Activated CD8-positive, alpha-beta T cell treated with anti-CD3 and anti-CD28 coated beads, Interleukin-2, amount 10 ng/mL, durations not matched to agents 7 days and 5 days (primary cell): ENCODE measurements around the gene MYT1. TPM values are rescaled to one million over a fixed set of nuclear protein-coding genes. Genes with fewer than 3 reads are reported as not detected.
"Not testable (repeated sequence)": the region's sequence is repeated elsewhere in the genome, so short reads cannot be mapped to it uniquely, and the experiment has no call there.

ENCODE experiments used
- ATAC-seq: fragments of 150-1000 bp; cut with Tn5 transposase; one replicate; pipeline ENCODE4 v1.10.0; 2021; ENCODE audit warnings: moderate library complexity
- CTCF ChIA-PET: fragments of 350-600 bp; sonication (Branson Sonifier 250); formaldehyde crosslinking; loops from one replicate; lab custom pipeline; 2021; ENCODE audit warnings: antibody characterized with exemption; lab: Charles Lee
- POLR2A ChIA-PET: fragments of 350-600 bp; sonication (Branson Sonifier 250); formaldehyde crosslinking; loops from one replicate; lab custom pipeline; 2021; ENCODE audit warnings: antibody characterized with exemption; lab: Charles Lee
- DNase-seq: peaks from one replicate; pipeline ENCODE4 v3.0.0-alpha.2; 2020
- H3K27ac Mint-ChIP-seq: one replicate; pipeline ENCODE4 v1.8.0; 2021; ENCODE audit warnings: mild to moderate bottlenecking, mixed read lengths
- H3K27me3 Mint-ChIP-seq: one replicate; pipeline ENCODE4 v1.8.0; 2021; ENCODE audit warnings: low read depth, mixed read lengths
- H3K36me3 Mint-ChIP-seq: one replicate; pipeline ENCODE4 v1.8.0; 2021; ENCODE audit warnings: low read depth, mixed read lengths
- H3K4me1 Mint-ChIP-seq: one replicate; pipeline ENCODE4 v1.8.0; 2021; ENCODE audit warnings: low read depth, mixed read lengths
- H3K4me3 Mint-ChIP-seq: one replicate; pipeline ENCODE4 v1.8.0; 2021; ENCODE audit warnings: mild to moderate bottlenecking, mixed read lengths
- H3K9me3 Mint-ChIP-seq: one replicate; pipeline ENCODE4 v1.8.0; 2022; ENCODE audit warnings: mixed read lengths; ENCODE audit not compliant: insufficient read depth
- total RNA-seq, 2 experiments: library from RNA; stranded (reverse); gene quantifications; one replicate each; pipeline ENCODE4 v1.2.3, GENCODE V29; 2021

MYT1 gene
- not detected for total RNA-seq

DNA sequence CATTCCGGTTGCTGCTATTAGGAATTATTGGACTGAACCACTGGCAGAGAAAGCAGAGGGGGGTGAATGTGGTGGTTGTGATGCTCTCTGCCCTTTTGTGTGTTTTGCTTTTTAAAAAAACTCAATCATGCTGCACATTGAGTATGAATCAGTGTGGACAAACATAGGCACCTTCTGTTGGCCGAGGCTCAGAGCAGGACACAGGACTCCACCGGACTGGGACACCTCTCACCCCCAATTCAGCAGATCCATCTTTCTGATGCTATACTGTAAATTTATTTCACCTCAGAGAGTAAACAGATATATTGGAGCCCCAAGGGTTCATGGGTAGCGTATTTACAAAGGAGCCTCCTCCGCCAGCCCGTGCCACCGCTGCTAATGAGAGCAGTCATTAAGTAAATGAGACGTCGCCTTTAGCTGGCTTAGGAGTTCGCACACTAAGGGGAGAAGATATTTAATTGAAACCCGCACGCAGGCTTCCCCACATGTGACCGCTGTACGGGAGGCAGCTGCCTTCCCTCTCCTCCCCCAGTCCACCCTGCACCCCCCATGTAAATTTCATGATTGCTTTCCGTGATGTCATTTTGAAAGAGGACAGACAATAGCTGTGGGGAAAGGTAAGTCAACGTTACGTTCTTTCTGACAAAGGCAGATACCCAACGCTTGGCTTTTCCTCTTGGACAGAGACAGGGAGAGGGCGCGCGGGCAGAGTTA is at the start of gene MYT1:
TSS of gene MYT1 (plus strand) at position 330 of the 714 bp plus-strand sequence. CDS start 34,410 bp downstream, outside the sequence.
- ChIA-PET POLR2A (no interaction called here), CTCF (no interaction called here)
- Mint-ChIP-seq H3K4me1 (no peaks in the 10 kb centered on the region), H3K27me3 (peaks cover 20% of the 10 kb centered on the region), H3K36me3 (no peaks in the 10 kb centered on the region), H3K4me3 (no peak within 1 kb of the TSS), H3K9me3 (no peaks in the 10 kb centered on the region), H3K27ac (no peak within 1 kb of the TSS)
- ATAC-seq (no peak), DNase-seq (no peak)

GRCh38 chr20:64115171-64115911 is 48.9 kb upstream of the MYT1 start:
- H3K27ac Mint-ChIP-seq: no peak overlapping the region
- peak; percentile 13 for DNase-seq
- ChIA-PET POLR2A (interaction anchor here (0.6 kb wide), 1 partner anchor 71 kb away, joined by 3 read pairs; no protein-coding TSS in a partner anchor), CTCF (no interaction called here)
- H3K27me3 Mint-ChIP-seq: no peaks in the 10 kb centered on the region
- H3K9me3 Mint-ChIP-seq: no peaks in the 10 kb centered on the region
- no peak for ATAC-seq
- no peak overlapping the region for H3K4me3 Mint-ChIP-seq
- H3K4me1 Mint-ChIP-seq: peaks cover 8% of the 10 kb centered on the region
- no peaks in the 10 kb centered on the region for H3K36me3 Mint-ChIP-seq

GRCh38 chr20:64116016-64116415 is 48.2 kb upstream of the MYT1 start:
- H3K27me3 Mint-ChIP-seq: no peaks in the 10 kb centered on the region
- no peak overlapping the region for H3K4me3 Mint-ChIP-seq
- ChIA-PET CTCF (no interaction called here), POLR2A (no interaction called here)
- no peak for ATAC-seq
- no peaks in the 10 kb centered on the region for H3K9me3 Mint-ChIP-seq
- peaks cover 10% of the 10 kb centered on the region for H3K4me1 Mint-ChIP-seq
- H3K27ac Mint-ChIP-seq: no peak overlapping the region
- H3K36me3 Mint-ChIP-seq: no peaks in the 10 kb centered on the region
- no peak for DNase-seq

- ChIA-PET CTCF (no interaction called here), POLR2A (no interaction called here)
- Mint-ChIP-seq H3K4me3 (no peak overlapping the region), H3K4me1 (peaks cover 10% of the 10 kb centered on the region), H3K36me3 (no peaks in the 10 kb centered on the region), H3K27ac (no peak overlapping the region), H3K27me3 (peaks cover 5% of the 10 kb centered on the region), H3K9me3 (no peaks in the 10 kb centered on the region)
- no peak for ATAC-seq
- DNase-seq: no peak
These were observed 47.5 kb upstream of the MYT1 start for GRCh38 chr20:64116541-64117431.

DNA sequence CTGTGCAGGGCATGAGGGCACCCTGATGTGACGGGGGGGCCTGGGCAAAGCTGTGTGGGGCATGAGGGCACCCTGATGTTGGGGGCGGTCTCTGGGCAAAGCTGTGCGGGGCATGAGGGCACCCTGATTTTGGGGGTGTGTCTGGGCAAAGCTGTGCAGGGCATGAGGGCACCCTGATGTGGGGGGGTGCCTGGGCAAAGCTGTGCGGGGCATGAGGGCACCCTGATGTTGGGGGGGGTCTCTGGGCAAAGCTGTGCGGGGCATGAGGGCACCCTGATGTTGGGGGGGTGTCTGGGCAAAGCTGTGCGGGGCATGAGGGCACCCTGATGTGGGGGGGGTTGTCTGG is 46.8 kb upstream of the MYT1 start:
- CTCF ChIA-PET, H3K36me3 Mint-ChIP-seq, POLR2A ChIA-PET, H3K27ac Mint-ChIP-seq, H3K9me3 Mint-ChIP-seq, ATAC-seq, H3K4me3 Mint-ChIP-seq, DNase-seq, H3K27me3 Mint-ChIP-seq: not testable (repeated sequence)
- peaks cover 10% of the 10 kb centered on the region for H3K4me1 Mint-ChIP-seq

- ChIA-PET CTCF (interaction anchor here (0.7 to 4.3 kb wide), 8 partner anchors 15 to 581 kb away, joined by 3 to 48 read pairs (median 6); partner anchors contain the start of genes LKAAEAR1 and PRPF6), POLR2A (no interaction called here)
- H3K27me3 Mint-ChIP-seq: peaks cover 14% of the 10 kb centered on the region
- no peaks in the 10 kb centered on the region for H3K9me3 Mint-ChIP-seq
- no peak overlapping the region for H3K4me3 Mint-ChIP-seq
- H3K4me1 Mint-ChIP-seq: peaks cover 10% of the 10 kb centered on the region
- no peaks in the 10 kb centered on the region for H3K36me3 Mint-ChIP-seq
- H3K27ac Mint-ChIP-seq: no peak overlapping the region
- ATAC-seq (no peak), DNase-seq (no peak)
These were observed 45.0 kb upstream of the MYT1 start for GRCh38 chr20:64119301-64119680.

DNA sequence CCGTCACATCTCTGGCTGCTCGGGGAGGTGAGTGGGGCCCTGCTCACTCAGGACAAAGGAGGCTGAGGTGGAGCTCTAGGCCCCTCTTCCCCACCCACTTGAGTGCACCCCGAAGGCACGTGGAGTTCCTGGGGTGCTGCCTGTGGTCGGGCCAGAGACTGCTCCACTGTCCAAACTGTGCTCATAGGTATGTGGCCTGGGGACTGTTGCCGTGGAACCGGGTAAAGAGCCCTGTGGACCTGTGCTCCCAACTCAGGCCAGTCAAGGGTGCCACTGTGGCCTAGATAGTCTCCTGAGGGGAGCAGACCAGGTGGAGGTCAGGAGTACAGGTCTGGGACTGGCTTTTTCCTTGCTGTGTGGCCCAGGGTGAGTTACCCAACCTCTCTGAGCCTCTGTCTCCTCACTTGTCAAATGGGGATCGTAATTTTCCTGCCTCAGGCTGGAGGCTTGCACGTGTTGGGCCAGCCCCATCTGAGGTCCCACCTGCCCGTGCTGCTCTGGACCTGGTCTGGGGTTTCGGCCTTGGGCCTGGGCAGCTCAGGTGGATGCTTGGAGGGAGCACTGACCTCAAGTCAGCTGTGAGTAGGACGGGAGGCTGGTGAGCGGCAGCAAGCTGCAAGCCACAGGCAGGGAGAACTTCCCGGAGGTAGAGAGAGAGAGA is 44.4 kb upstream of the MYT1 start:
- peak; percentile 39 for ATAC-seq
- ChIA-PET POLR2A (no interaction called here), CTCF (interaction anchor here (0.7 to 4.3 kb wide), 14 partner anchors 16 to 582 kb away, joined by 3 to 48 read pairs (median 4); partner anchors contain the start of genes LKAAEAR1, OPRL1, PRPF6 and RGS19)
- peak overlapping the region; percentile 87 for H3K27ac Mint-ChIP-seq
- peak overlapping the region; percentile 63 for H3K4me3 Mint-ChIP-seq
- no peak for DNase-seq
- no peaks in the 10 kb centered on the region for H3K9me3 Mint-ChIP-seq
- H3K36me3 Mint-ChIP-seq: no peaks in the 10 kb centered on the region
- peaks cover 14% of the 10 kb centered on the region for H3K27me3 Mint-ChIP-seq
- peaks cover 10% of the 10 kb centered on the region for H3K4me1 Mint-ChIP-seq

DNA sequence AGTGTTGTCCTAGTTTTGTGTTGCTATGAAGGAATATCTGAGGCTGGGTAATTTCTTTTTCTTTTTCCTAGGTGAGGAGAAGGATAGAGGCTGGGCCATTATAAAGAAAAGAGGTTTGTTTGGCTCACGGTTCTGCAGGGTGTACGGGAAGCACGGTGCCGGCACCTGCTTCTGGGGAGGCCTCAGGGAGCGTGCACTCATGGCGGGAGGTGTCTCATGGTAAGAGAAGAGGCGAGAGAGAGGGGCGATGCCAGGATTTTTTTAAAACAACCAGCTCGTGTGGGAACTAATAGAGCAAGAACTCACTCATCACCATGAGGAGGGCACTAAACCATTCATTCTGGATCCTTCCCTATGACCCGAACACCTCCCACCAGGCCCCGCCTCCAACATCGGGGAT is 42.7 kb upstream of the MYT1 start:
- H3K36me3 Mint-ChIP-seq: no peaks in the 10 kb centered on the region
- POLR2A ChIA-PET: no interaction called here

GRCh38 chr20:64122927-64123326 is 41.3 kb upstream of the MYT1 start:
- H3K9me3 Mint-ChIP-seq, H3K27ac Mint-ChIP-seq, POLR2A ChIA-PET, H3K36me3 Mint-ChIP-seq, ATAC-seq, H3K4me3 Mint-ChIP-seq, DNase-seq, CTCF ChIA-PET: not testable (repeated sequence)
- H3K4me1 Mint-ChIP-seq: peaks cover 10% of the 10 kb centered on the region
- H3K27me3 Mint-ChIP-seq: peaks cover 16% of the 10 kb centered on the region

More for the DNA sequence above, 42.7 kb upstream of the MYT1 start:
- Mint-ChIP-seq H3K4me3 (no peak overlapping the region), H3K4me1 (peaks cover 10% of the 10 kb centered on the region), H3K9me3 (no peaks in the 10 kb centered on the region), H3K27me3 (peaks cover 16% of the 10 kb centered on the region), H3K27ac (no peak overlapping the region)
- CTCF ChIA-PET: interaction anchor here (0.9 to 4.3 kb wide), 10 partner anchors 38 to 583 kb away, joined by 3 to 48 read pairs (median 5); partner anchors contain the start of genes LKAAEAR1, OPRL1, RGS19 and RTEL1
- DNase-seq (no peak), ATAC-seq (no peak)

DNA sequence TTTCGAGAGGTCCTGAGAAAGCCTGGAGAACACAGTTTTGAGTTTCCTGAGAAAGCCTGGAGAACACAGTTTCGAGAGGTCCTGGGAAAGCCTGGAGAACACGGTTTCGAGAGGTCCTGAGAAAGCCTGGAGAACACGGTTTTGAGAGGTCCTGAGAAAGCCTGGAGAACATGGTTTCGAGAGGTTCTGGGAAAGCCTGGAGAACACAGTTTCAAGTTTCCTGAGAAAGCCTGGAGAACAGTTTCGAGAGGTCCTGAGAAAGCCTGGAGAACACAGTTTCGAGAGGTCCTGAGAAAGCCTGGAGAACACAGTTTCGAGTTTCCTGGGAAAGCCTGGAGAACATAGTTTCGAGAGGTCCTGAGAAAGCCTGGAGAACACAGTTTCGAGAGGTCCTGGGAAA is 40.7 kb upstream of the MYT1 start:
- POLR2A ChIA-PET: not testable (repeated sequence)

GRCh38 chr20:64129146-64129782 is 35.0 kb upstream of the MYT1 start:
- ChIA-PET POLR2A (no interaction called here), CTCF (no interaction called here)
- Mint-ChIP-seq H3K36me3 (no peaks in the 10 kb centered on the region), H3K27me3 (peaks cover 9% of the 10 kb centered on the region), H3K27ac (no peak overlapping the region), H3K9me3 (no peaks in the 10 kb centered on the region), H3K4me3 (no peak overlapping the region), H3K4me1 (no peaks in the 10 kb centered on the region)
- no peak for DNase-seq
- no peak for ATAC-seq

More for the DNA sequence above, 40.7 kb upstream of the MYT1 start:
- ATAC-seq, CTCF ChIA-PET, H3K27ac Mint-ChIP-seq, H3K4me3 Mint-ChIP-seq, DNase-seq, H3K9me3 Mint-ChIP-seq, H3K36me3 Mint-ChIP-seq: not testable (repeated sequence)
- Mint-ChIP-seq H3K4me1 (peaks cover 10% of the 10 kb centered on the region), H3K27me3 (peaks cover 18% of the 10 kb centered on the region)
